Measurements from ENCODE around the gene TERT.
"Not testable (repeated sequence)": the region's sequence is repeated elsewhere in the genome, so short reads cannot be mapped to it uniquely, and the experiment has no call there.

The TERT gene

GRCh38 chr5:1282993-1283728 is 11.7 kb downstream of the TERT start:
- not testable (repeated sequence) for H4K20me1 ChIP-seq (ENCODE audit: insufficient read depth, low read length, poor library complexity, severe bottlenecking); H3K79me2 ChIP-seq (ENCODE audit: insufficient read depth, low read length); H3K4me3 ChIP-seq (ENCODE audit: low read length, poor library complexity, severe bottlenecking); H3F3A ChIP-seq (ENCODE audit: low read depth); H3K36me3 ChIP-seq (ENCODE audit: insufficient read depth, low read length); H3K9me3 ChIP-seq (ENCODE audit: insufficient read depth, low read depth, low read length); H3K4me2 ChIP-seq (ENCODE audit: low read depth, low read length, poor library complexity, severe bottlenecking); H3K9me2 ChIP-seq (replicated peaks; ENCODE audit: low read depth, low read length); H3K9ac ChIP-seq (ENCODE audit: low read depth, low read length, poor library complexity, severe bottlenecking); H3K4me1 ChIP-seq (ENCODE audit: insufficient read depth, low read length, poor library complexity, severe bottlenecking); H2AFZ ChIP-seq (ENCODE audit: low read length); H3K27me3 ChIP-seq (ENCODE audit: insufficient read depth, low read length, poor library complexity, severe bottlenecking)

GRCh38 chr5:1282131-1282992 is 12.5 kb downstream of the TERT start:
- Histone ChIP-seq H4K20me1 (ENCODE audit: insufficient read depth, low read length, poor library complexity, severe bottlenecking) (no peaks in the 10 kb centered on the region), H3K9me3 (ENCODE audit: insufficient read depth, low read depth, low read length) (no peaks in the 10 kb centered on the region), H3K79me2 (ENCODE audit: insufficient read depth, low read length) (no peaks in the 10 kb centered on the region), H3K4me2 (ENCODE audit: low read depth, low read length, poor library complexity, severe bottlenecking) (no peak overlapping the region), H3K27me3 (ENCODE audit: insufficient read depth, low read length, poor library complexity, severe bottlenecking) (no peaks in the 10 kb centered on the region), H2AFZ (ENCODE audit: low read length) (no peak overlapping the region), H3K4me1 (ENCODE audit: insufficient read depth, low read length, poor library complexity, severe bottlenecking) (no peaks in the 10 kb centered on the region), H3K9ac (ENCODE audit: low read depth, low read length, poor library complexity, severe bottlenecking) (no peak overlapping the region), H3K9me2 (replicated peaks; ENCODE audit: low read depth, low read length) (no peaks in the 10 kb centered on the region), H3K36me3 (ENCODE audit: insufficient read depth, low read length) (no peaks in the 10 kb centered on the region), H3F3A (ENCODE audit: low read depth) (no peaks in the 10 kb centered on the region), H3K4me3 (ENCODE audit: low read length, poor library complexity, severe bottlenecking) (no peak overlapping the region)
- TF ChIP-seq EZH2phosphoT487 (IDR thresholded peaks at IDR 0.05; ENCODE audit: borderline replicate concordance) (no peak), CTCF (conservative IDR thresholded peaks at IDR 0.05; ENCODE audit: low read length) (no peak)

- no peaks in the 10 kb centered on the region for H3K4me1 ChIP-seq (ENCODE audit: insufficient read depth, low read length, poor library complexity, severe bottlenecking)
- no peak overlapping the region for H3K9ac ChIP-seq (ENCODE audit: low read depth, low read length, poor library complexity, severe bottlenecking)
- no peaks in the 10 kb centered on the region for H3F3A ChIP-seq (ENCODE audit: low read depth)
- no peaks in the 10 kb centered on the region for H3K27me3 ChIP-seq (ENCODE audit: insufficient read depth, low read length, poor library complexity, severe bottlenecking)
- no peak overlapping the region for H3K4me2 ChIP-seq (ENCODE audit: low read depth, low read length, poor library complexity, severe bottlenecking)
- TF ChIP-seq CTCF (conservative IDR thresholded peaks at IDR 0.05; ENCODE audit: low read length): no peak
- no peak for TF ChIP-seq EZH2phosphoT487 (IDR thresholded peaks at IDR 0.05; ENCODE audit: borderline replicate concordance)
- no peak overlapping the region for H2AFZ ChIP-seq (ENCODE audit: low read length)
- H4K20me1 ChIP-seq (ENCODE audit: insufficient read depth, low read length, poor library complexity, severe bottlenecking): no peaks in the 10 kb centered on the region
- H3K9me3 ChIP-seq (ENCODE audit: insufficient read depth, low read depth, low read length): no peaks in the 10 kb centered on the region
- no peaks in the 10 kb centered on the region for H3K9me2 ChIP-seq (replicated peaks; ENCODE audit: low read depth, low read length)
- H3K4me3 ChIP-seq (ENCODE audit: low read length, poor library complexity, severe bottlenecking): no peak overlapping the region
- no peaks in the 10 kb centered on the region for H3K79me2 ChIP-seq (ENCODE audit: insufficient read depth, low read length)
- no peaks in the 10 kb centered on the region for H3K36me3 ChIP-seq (ENCODE audit: insufficient read depth, low read length)
These were observed 13.6 kb downstream of the TERT start for GRCh38 chr5:1281038-1281882.
